Breast epithelium (tissue), 3 donors: ENCODE results near the gene HSPBP1.

Experiments
- CTCF ChIP-seq, 3 donors: fragments of 450-650 bp; IDR thresholded peaks; one replicate each; pipeline ENCODE4 v1.5.1; 2016 to 2017; ENCODE audit warnings: antibody characterized with exemption in 3 of 3, mild to moderate bottlenecking in 3 of 3, moderate library complexity in 3 of 3
- POLR2A ChIP-seq: fragments of 450-650 bp; IDR thresholded peaks from one replicate; pipeline ENCODE4 v1.6.1; 2016; ENCODE audit warnings: antibody characterized with exemption, mild to moderate bottlenecking, moderate library complexity

GRCh38 chr19:55279770-55280643, at the start of gene HSPBP1:
- TF ChIP-seq CTCF (IDR thresholded peaks at IDR 0.05) (no peak), POLR2A (no peak)
